AG09319 (cell line): ENCODE data around the gene TSPAN18.

Experiments
- DNase-seq: peaks from one replicate; pipeline ENCODE4 v3.0.0-alpha.2; 2010; ENCODE audit warnings: low read depth; ENCODE audit errors: extremely low read depth
- TF ChIP-seq, protein P1 (sequence below): IDR thresholded peaks from 2 replicates; pipeline ENCODE4 v1.5.1; 2011; ENCODE audit warnings: low read depth, mild to moderate bottlenecking, inconsistent platforms, low read length, moderate library complexity

TSPAN18 gene

DNA sequence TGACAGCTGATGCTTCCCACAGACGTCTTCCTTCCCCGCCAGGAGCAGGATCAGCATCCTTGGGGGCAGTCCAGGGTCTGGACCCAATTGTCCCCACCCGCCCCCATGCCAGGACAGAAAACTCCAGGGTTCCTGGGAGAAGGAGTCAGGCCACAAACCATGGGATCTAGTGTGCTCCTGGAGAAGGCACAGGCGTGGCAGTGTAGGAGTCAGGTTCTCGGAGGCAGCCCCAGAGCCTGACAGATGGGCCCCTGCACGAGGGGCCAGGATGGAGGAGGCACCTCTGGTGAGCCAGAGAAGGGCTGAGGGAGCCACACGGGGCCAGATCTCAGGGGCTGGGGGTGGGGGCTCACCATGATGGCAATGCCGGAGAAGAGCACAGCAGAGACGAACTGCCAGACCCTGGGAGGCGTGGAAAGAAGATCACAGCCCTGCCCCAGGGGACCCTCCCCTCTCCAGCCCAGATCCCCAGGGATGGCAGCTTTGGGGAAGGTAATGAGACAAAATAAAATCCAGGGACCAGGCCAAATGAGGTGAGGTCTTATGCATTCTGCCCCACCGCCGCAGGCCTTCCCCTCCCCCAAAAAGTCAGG, 210.3 kb downstream of the TSPAN18 start:
- TF ChIP-seq, protein P1, sequence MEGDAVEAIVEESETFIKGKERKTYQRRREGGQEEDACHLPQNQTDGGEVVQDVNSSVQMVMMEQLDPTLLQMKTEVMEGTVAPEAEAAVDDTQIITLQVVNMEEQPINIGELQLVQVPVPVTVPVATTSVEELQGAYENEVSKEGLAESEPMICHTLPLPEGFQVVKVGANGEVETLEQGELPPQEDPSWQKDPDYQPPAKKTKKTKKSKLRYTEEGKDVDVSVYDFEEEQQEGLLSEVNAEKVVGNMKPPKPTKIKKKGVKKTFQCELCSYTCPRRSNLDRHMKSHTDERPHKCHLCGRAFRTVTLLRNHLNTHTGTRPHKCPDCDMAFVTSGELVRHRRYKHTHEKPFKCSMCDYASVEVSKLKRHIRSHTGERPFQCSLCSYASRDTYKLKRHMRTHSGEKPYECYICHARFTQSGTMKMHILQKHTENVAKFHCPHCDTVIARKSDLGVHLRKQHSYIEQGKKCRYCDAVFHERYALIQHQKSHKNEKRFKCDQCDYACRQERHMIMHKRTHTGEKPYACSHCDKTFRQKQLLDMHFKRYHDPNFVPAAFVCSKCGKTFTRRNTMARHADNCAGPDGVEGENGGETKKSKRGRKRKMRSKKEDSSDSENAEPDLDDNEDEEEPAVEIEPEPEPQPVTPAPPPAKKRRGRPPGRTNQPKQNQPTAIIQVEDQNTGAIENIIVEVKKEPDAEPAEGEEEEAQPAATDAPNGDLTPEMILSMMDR = no peak
- no peak for DNase-seq

DNA sequence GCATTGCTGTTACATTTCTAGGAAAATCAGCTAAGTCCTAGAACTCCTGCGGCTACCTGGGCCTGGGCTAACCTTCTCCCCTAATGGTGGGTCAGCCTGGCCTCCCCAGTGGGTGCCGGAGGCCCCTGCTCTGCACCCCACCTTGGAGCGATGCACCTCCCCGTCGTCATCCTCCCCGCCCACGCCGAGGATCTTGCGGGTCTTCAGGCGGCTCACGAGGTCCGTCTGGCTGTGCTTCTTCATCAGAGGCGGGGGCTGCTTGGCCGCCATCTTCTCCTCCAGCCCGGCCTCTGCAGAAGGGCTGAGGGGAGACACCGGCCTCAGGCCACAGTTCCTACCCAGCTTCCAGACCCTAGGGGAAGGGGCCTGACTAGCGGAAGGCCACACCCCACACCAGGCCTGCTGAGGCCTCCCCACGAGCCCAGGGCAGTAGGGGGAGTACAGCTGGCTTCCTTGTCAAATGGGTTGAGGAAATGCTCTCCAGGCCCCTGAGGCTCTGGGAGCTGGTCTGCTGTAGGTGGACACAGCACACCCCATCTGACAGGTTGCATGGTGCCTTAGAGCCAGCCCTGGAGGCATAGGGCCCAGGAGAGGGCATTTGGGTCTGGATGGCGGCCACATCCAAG, 211.4 kb downstream of the TSPAN18 start:
- TF ChIP-seq, protein P1 = no peak
- no peak for DNase-seq

DNA sequence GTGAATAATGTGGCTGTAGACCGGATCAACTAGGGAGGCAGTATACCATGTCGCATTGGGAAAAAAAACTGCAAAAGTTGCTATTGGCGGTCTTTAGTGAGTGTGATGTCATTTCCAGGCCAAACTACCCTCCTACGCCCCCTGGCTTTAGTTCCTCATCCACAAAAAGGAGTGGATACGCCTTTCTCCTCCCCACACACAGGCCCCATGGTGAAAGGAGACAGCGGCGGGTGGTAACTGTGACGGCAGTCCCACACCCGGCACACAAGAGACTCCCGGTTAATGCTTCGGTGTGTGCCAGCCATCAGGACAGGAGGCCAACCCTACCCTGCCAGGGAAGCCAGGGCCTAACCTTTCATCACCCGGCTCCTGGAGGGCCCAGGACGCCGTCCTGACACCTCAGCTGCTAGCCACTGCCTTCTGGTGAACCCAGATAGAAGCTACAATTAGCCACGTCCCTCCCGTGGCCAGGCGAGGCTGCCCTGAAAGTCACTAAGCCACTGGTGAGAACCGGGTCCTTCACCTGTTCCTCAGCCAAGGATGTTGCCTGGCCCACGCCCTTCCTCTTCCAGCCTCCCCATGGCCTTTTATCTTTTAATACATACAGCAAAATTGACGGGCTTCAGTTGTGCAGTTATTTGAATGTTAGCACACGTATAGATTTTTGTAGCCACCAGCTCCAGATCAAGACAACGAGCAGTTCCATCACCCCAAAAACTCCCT, 213.1 kb downstream of the TSPAN18 start:
- TF ChIP-seq, protein P1 = peak; percentile 24; the same call in 1 of the 2 replicates
- DNase-seq = no peak

DNA sequence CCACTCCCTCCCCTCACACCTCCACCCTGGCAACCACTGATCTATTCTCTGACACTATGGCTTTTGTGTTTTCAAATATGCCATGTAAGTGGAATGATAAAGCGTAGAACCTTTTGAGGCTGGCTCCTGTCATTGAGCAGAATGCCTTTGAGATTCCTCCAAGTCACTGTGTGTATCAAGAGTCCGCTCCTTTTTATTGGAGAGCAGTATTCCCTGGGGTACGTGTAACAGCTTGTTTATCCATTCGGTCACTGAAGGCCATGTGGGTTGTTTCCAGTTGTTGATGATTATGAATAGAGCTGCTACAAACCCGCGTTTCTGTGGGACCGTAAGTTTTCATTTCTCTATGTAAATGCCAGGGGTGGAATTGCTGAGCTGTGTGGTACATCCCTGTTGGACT, 213.6 kb downstream of the TSPAN18 start:
- no peak for DNase-seq
- TF ChIP-seq, protein P1 = no peak

DNA sequence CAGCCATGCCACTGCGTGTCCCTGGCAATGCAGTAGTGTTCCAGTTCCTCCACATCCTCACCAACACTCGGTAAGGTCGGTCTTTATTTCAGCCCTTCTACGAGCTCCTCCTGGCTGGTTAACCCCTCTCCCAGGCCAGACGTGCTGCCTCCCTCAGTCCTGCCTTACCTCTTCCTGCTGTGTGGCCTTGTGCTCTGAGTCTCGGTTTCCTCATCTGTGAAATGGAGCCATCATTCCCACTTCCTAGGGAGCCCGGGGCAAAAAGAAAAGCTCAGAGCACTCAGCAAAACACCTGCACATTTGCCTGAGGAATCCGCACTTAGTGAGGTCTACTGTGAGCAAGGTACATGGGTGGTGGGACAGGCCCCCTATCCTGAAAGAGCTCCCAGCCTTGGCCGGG, 214.1 kb downstream of the TSPAN18 start:
- no peak for DNase-seq
- TF ChIP-seq, protein P1 = no peak

DNA sequence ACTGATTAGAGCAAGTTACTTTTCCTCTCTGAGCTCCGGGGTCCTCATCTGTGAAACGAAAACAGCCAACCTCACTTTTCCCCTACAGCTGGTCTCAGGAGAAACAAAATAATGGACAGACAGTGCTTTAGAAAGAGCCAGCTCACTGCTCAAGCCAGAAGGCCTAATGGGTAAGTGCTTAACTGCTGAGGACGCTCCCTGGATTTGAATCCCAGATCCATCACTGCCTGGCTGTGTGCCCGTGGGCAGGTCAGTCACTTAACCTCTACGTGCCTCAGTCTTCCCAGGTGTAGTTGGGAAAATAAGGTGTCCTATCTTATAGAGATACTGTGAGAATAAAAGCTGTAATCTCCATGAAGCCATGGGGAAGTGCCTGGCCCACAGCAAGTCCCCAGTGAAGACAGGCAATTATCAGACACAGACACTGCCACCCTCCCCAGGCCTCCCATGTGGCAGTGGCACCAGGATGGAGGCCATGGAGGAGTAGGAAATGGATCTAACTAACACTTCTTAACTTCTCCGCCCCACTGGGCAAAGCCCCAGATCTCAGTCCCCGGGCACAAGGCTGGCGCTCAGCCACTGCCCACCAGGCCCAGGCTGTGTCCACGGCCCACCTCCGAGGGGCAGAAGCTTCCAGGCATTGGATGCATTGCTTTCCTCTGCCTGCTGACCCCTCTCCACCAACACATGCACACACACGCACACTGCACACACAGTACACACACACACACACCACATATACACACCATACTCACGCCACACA, 214.7 kb downstream of the TSPAN18 start:
- TF ChIP-seq, protein P1 = no peak
- no peak for DNase-seq
